Smooth muscle cell (in vitro differentiated cells): ENCODE measurements around the gene FAM3B. TPM values are rescaled to one million over a fixed set of nuclear protein-coding genes. Genes with fewer than 3 reads are reported as not detected.

Source experiments
- DNase-seq: peaks from one replicate; lab custom pipeline; 2025; ENCODE audit not compliant: unreplicated experiment; lab: John Stamatoyannopoulos, UW
- H2AFZ ChIP-seq: fragments of 200-600 bp; sonication (generic); 2 replicates; pipeline ENCODE4 v1.6.0; 2016; ENCODE audit warnings: antibody characterized with exemption, low read depth, mild to moderate bottlenecking
- H3F3A ChIP-seq: fragments of 200-600 bp; sonication (generic); 2 replicates; pipeline ENCODE4 v1.6.0; 2017; ENCODE audit warnings: antibody characterized with exemption, low read depth
- H3K27ac ChIP-seq: fragments of 200-600 bp; sonication (generic); 2 replicates; pipeline ENCODE4 v1.5.1; 2016; ENCODE audit warnings: low read depth, mild to moderate bottlenecking
- H3K27me3 ChIP-seq: fragments of 200-600 bp; sonication (generic); 2 replicates; pipeline ENCODE4 v1.6.1; 2016; ENCODE audit warnings: low read depth, mild to moderate bottlenecking
- H3K36me3 ChIP-seq: fragments of 200-600 bp; sonication (generic); 2 replicates; pipeline ENCODE4 v1.5.1; 2016; ENCODE audit warnings: low read depth
- H3K4me1 ChIP-seq: fragments of 200-600 bp; sonication (generic); 2 replicates; pipeline ENCODE4 v1.5.1; 2016; ENCODE audit warnings: low read depth
- H3K4me2 ChIP-seq: fragments of 200-600 bp; sonication (generic); 2 replicates; pipeline ENCODE4 v1.6.0; 2016; ENCODE audit warnings: mild to moderate bottlenecking
- H3K4me3 ChIP-seq: fragments of 200-600 bp; sonication (generic); 2 replicates; pipeline ENCODE4 v1.5.1; 2016; ENCODE audit warnings: mild to moderate bottlenecking
- H3K79me2 ChIP-seq: fragments of 200-600 bp; sonication (generic); 2 replicates; pipeline ENCODE4 v1.6.0; 2016; ENCODE audit warnings: low read depth, mild to moderate bottlenecking
- H3K9ac ChIP-seq: fragments of 200-600 bp; sonication (generic); 2 replicates; pipeline ENCODE4 v1.6.0; 2016; ENCODE audit warnings: low read depth
- H3K9me3 ChIP-seq: fragments of 200-600 bp; sonication (generic); replicated peaks from 2 replicates; pipeline ENCODE4 v1.5.1; 2016; ENCODE audit warnings: low read depth
- H4K20me1 ChIP-seq: fragments of 200-600 bp; sonication (generic); 2 replicates; pipeline ENCODE4 v1.6.0; 2016; ENCODE audit warnings: low read depth
- WGBS: methylation state at CpG from one replicate; pipeline ENCODE4 v1.1.7; 2016; ENCODE audit warnings: low lambda C conversion rate; 5-methylcytosine and 5-hydroxymethylcytosine counted together
- polyA plus RNA-seq: library from polyadenylated mRNA; unstranded; fragments of >200 nt; fragmentation: Nextera tagmentation; extraction: Ambion mirVana; gene quantifications from 2 replicates; pipeline ENCODE4 v1.2.1, GENCODE V29; 2016
- total RNA-seq: library from RNA; depleted of rRNA; stranded (reverse); fragments of >200 nt; gene quantifications from 2 replicates; pipeline ENCODE4 v1.2.3, GENCODE V29; 2014
- TF ChIP-seq, protein P1 (sequence below): fragments of 200-600 bp; sonication (generic); IDR thresholded peaks from 2 replicates; pipeline ENCODE4 v1.5.1; 2017; ENCODE audit warnings: borderline replicate concordance, mild to moderate bottlenecking, antibody characterized with exemption; ENCODE audit not compliant: insufficient read depth, poor library complexity, severe bottlenecking

FAM3B gene
- total and polyA plus RNA-seq, 2 experiments from 2014 or later: 0.18 TPM; not detected in 1

GRCh38 chr21:41399246-41399800 is 82.7 kb downstream of the FAM3B start:
- no peak overlapping the region for H3K27ac ChIP-seq
- no peak overlapping the region for H2AFZ ChIP-seq
- H3K4me1 ChIP-seq: no peaks in the 10 kb centered on the region
- no peaks in the 10 kb centered on the region for H3K27me3 ChIP-seq
- no peaks in the 10 kb centered on the region for H3F3A ChIP-seq
- H3K9me3 ChIP-seq: no peaks in the 10 kb centered on the region
- TF ChIP-seq, protein P1, sequence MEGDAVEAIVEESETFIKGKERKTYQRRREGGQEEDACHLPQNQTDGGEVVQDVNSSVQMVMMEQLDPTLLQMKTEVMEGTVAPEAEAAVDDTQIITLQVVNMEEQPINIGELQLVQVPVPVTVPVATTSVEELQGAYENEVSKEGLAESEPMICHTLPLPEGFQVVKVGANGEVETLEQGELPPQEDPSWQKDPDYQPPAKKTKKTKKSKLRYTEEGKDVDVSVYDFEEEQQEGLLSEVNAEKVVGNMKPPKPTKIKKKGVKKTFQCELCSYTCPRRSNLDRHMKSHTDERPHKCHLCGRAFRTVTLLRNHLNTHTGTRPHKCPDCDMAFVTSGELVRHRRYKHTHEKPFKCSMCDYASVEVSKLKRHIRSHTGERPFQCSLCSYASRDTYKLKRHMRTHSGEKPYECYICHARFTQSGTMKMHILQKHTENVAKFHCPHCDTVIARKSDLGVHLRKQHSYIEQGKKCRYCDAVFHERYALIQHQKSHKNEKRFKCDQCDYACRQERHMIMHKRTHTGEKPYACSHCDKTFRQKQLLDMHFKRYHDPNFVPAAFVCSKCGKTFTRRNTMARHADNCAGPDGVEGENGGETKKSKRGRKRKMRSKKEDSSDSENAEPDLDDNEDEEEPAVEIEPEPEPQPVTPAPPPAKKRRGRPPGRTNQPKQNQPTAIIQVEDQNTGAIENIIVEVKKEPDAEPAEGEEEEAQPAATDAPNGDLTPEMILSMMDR: no peak
- 91% methylated on average over 7 of the region's 7 CpGs for WGBS
- H3K36me3 ChIP-seq: no peaks in the 10 kb centered on the region
- H4K20me1 ChIP-seq: no peaks in the 10 kb centered on the region
- H3K79me2 ChIP-seq: no peaks in the 10 kb centered on the region
- H3K4me2 ChIP-seq: no peak overlapping the region
- DNase-seq: no peak
- H3K9ac ChIP-seq: no peak overlapping the region
- no peak overlapping the region for H3K4me3 ChIP-seq

- Histone ChIP-seq H3F3A (no peaks in the 10 kb centered on the region), H3K27me3 (peaks cover 8% of the 10 kb centered on the region), H3K79me2 (no peaks in the 10 kb centered on the region), H3K4me3 (no peak overlapping the region), H3K27ac (no peak overlapping the region), H2AFZ (no peak overlapping the region), H3K4me2 (no peak overlapping the region), H3K9ac (no peak overlapping the region), H3K9me3 (no peaks in the 10 kb centered on the region), H3K4me1 (no peaks in the 10 kb centered on the region), H4K20me1 (no peaks in the 10 kb centered on the region), H3K36me3 (no peaks in the 10 kb centered on the region)
- no peak for DNase-seq
- TF ChIP-seq, protein P1: no peak
- 93% methylated on average over 11 of the region's 11 CpGs for WGBS
Observed at GRCh38 chr21:41402231-41402630, 85.6 kb downstream of the FAM3B start.

- H3K36me3 ChIP-seq: no peaks in the 10 kb centered on the region
- no peaks in the 10 kb centered on the region for H3K4me1 ChIP-seq
- H2AFZ ChIP-seq: no peak overlapping the region
- no peak overlapping the region for H3K9ac ChIP-seq
- TF ChIP-seq, protein P1: no peak
- DNase-seq: no peak
- peaks cover 10% of the 10 kb centered on the region for H3K27me3 ChIP-seq
- WGBS: 92% methylated on average over 10 of the region's 10 CpGs
- H3K27ac ChIP-seq: no peak overlapping the region
- no peaks in the 10 kb centered on the region for H3F3A ChIP-seq
- H3K4me3 ChIP-seq: no peak overlapping the region
- H3K4me2 ChIP-seq: no peak overlapping the region
- no peaks in the 10 kb centered on the region for H3K9me3 ChIP-seq
- H4K20me1 ChIP-seq: no peaks in the 10 kb centered on the region
- H3K79me2 ChIP-seq: no peaks in the 10 kb centered on the region
Observed at GRCh38 chr21:41402796-41403195, 86.2 kb downstream of the FAM3B start.

DNA sequence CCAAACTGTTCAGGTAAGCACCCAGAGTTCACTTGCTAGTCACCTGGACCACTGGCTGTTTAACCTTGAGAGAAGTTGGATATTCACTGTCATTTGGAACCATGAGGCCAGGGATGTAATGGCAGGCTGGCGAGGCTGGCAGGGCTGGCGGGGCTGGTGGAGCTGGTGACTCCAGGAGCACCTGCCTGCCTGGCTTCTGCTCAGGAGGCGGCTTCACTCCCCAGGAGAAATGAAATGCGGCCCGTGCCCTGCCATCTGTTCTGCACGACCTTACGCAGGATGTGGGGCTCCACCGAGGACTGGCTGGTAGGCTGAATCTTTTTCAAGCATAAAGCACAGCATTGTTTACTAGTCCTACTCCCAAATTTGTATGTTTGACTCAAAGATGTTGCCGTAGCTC is 86.7 kb downstream of the FAM3B start:
- H3K27me3 ChIP-seq: peaks cover 10% of the 10 kb centered on the region
- H2AFZ ChIP-seq: no peak overlapping the region
- no peaks in the 10 kb centered on the region for H3K79me2 ChIP-seq
- no peaks in the 10 kb centered on the region for H3F3A ChIP-seq
- no peak overlapping the region for H3K4me2 ChIP-seq
- no peaks in the 10 kb centered on the region for H3K36me3 ChIP-seq
- no peaks in the 10 kb centered on the region for H3K9me3 ChIP-seq
- no peak overlapping the region for H3K9ac ChIP-seq
- no peak for DNase-seq
- H3K4me3 ChIP-seq: no peak overlapping the region
- no peak overlapping the region for H3K27ac ChIP-seq
- H3K4me1 ChIP-seq: no peaks in the 10 kb centered on the region
- WGBS: 95% methylated on average over 9 of the region's 9 CpGs
- TF ChIP-seq, protein P1: no peak
- no peaks in the 10 kb centered on the region for H4K20me1 ChIP-seq
